Muscle of arm (tissue), 12 donors: Measurements from ENCODE around the gene IGHMBP2. TPM values are rescaled to one million over a fixed set of nuclear protein-coding genes. Genes with fewer than 3 reads are reported as not detected.

Experiments
- DNase-seq: peaks from one replicate; pipeline ENCODE4 v3.0.0-alpha.2; 2013
- polyA plus RNA-seq, 12 donors: library from polyadenylated mRNA; unstranded; fragments of 120-200 nt; gene quantifications; one replicate each; pipeline ENCODE4 v1.2.1, GENCODE V29; 2013; ENCODE audit not compliant: insufficient read length in 12 of 12

IGHMBP2 gene
- polyA plus RNA-seq, 12 donors: 9.5 to 16.8 (median 11.8) TPM; not detected in 1

DNA sequence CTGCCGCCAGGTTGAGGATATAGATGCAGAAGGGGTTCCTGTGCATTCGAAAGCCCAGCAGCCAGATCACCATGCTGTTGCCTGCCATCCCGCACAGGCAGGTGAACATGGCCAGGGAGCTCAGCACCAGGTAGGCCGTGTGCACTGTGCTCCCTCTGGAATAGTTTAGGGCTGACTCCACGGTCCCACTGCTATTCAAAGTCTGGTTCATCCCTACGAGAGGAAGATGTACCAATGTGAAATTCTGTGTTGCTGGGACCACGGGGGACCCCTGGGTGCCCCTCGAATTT, 77.0 kb downstream of the IGHMBP2 start, which contains the start of gene MRGPRD:
TSS of gene MRGPRD (minus strand) at position 211 of the 290 bp plus-strand sequence. CDS start at position 211, 0 bp downstream.
- no peak for DNase-seq

DNA sequence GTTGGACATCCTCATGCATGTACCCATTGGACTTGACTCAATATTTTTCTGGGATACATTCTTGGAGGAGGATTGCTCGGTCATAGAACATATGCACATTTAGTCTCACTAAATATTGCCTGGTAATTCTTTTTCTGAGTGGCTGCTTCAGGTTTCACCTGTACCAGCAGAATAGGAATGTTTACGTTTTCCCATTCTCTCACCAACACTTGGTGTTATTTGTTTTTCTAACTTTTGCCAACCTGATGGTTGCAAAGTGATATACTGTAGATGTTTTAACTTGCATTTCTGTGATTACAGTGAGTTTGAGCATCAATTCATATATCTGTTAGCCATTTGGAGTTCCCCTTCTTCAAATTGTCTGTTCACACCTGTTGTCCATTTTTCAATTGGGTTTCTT, 78.4 kb downstream of the IGHMBP2 start:
- DNase-seq: no peak

DNA sequence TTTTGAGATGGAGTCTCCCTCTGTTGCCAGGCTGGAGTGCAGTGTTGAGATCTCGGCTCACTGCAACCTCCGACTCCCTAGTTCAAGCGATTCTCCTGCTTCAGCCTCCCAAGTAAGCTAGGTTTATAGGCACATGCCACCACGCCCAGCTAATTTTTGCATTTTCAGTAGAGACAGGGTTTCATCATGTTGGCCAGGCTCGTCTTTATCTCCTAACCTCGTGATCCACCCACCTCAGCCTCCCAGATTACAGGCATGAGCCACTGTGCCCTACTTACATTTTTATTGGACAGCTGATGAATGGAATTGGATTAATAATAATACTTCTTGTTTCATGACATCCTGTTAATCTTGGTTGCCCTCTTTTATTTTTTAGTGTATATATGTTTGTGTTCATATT, 80.1 kb downstream of the IGHMBP2 start:
- DNase-seq: no peak

DNA sequence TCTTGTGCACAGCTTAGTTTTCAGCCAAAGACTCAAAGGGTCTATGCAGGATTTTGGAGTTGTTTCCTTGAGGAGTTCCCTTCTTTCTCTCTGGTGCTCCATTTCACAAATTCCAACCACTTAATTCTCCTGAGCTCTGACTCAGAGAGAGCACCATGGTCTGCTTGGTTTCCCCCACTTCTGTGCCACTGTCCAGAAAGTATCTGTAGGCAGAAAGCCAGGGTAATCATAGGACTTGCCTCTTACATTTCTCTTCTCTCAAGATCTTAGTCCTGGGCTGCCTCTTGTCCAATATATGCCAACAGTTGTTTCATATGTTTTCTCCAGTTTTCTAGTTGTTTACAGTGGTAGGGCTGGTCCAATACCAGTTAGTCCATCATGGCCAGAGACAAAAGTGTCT, 83.5 kb downstream of the IGHMBP2 start:
- no peak for DNase-seq

DNA sequence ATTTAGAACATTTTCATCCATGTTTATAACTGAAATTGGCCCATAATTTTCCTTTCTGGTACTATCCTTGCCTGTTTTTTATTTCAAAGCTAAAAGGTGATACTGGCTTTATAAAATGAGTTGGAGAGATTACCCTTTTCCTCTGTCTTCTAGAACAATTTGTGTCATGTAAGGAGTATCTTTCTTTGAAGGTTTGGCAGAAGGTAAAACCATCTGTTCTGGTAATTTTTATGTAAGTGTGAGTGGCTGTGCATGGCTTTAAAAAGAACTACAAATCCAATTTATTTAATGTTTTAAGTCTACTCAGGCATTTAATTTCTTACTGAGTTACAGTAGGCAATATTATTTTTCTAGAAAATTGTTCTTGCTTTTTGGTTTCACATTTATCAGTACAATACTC, 84.8 kb downstream of the IGHMBP2 start:
- DNase-seq: no peak

Other genes starting within 250 kb of the IGHMBP2 start
- 10 to 100 TPM in 1 of 12 donors, under 1 TPM in 8, not detected in 3; 0.24 to 15.4 (median 0.48) TPM for gene GAL, start 219.3 kb upstream of the IGHMBP2 start, polyA plus RNA-seq
- 1 to 10 TPM in 3 of 12 donors, under 1 TPM in 7, not detected in 2; 0.16 to 2.8 (median 0.58) TPM for gene TESMIN, start 152.4 kb upstream of the IGHMBP2 start, polyA plus RNA-seq
- 10 to 100 TPM in 8 of 12 donors, 1 to 10 TPM in 3, not detected in 1; 7.9 to 20.6 (median 10.9) TPM for gene CPT1A, start 62.0 kb upstream of the IGHMBP2 start, polyA plus RNA-seq
- 10 to 100 TPM in 11 of 12 donors, not detected in 1; 31.4 to 49.1 (median 44.6) TPM for gene MRPL21, start 59 bp upstream of the IGHMBP2 start, polyA plus RNA-seq
- under 1 TPM in 6 of 12 donors, not detected in 6; 0.12 to 0.48 (median 0.25) TPM for gene MRGPRD, start 77.1 kb downstream of the IGHMBP2 start, polyA plus RNA-seq
- gene MRGPRF, start 109.4 kb downstream of the IGHMBP2 start, polyA plus RNA-seq: 10 to 100 TPM in 11 of 12 donors, not detected in 1; 13.5 to 26.1 (median 19.1) TPM
- 10 to 100 TPM in 2 of 12 donors, 1 to 10 TPM in 9, not detected in 1; 6.2 to 11.7 (median 8.8) TPM for gene TPCN2, start 145.0 kb downstream of the IGHMBP2 start, polyA plus RNA-seq